Uterus (tissue), 2 donors: Measurements from ENCODE around the gene CHMP4B.

ENCODE experiments used
- POLR2A ChIP-seq, 2 donors: fragments of 450-650 bp; IDR thresholded peaks; one replicate each; pipeline ENCODE4 v1.6.1; 2016; ENCODE audit warnings: antibody characterized with exemption in 2 of 2, mild to moderate bottlenecking in 1 of 2, moderate library complexity in 1 of 2
- TF ChIP-seq, protein P1 (sequence below), 4 experiments: fragments of 200-600 bp in 2 of 4; fragments of 450-650 bp in 2 of 4; sonication (generic) in 2 of 4; IDR thresholded peaks; one replicate each; pipeline ENCODE4 v1.5.1; 2016 to 2019; ENCODE audit warnings: antibody characterized with exemption in 4 of 4, mild to moderate bottlenecking in 2 of 4, moderate library complexity in 1 of 4

DNA sequence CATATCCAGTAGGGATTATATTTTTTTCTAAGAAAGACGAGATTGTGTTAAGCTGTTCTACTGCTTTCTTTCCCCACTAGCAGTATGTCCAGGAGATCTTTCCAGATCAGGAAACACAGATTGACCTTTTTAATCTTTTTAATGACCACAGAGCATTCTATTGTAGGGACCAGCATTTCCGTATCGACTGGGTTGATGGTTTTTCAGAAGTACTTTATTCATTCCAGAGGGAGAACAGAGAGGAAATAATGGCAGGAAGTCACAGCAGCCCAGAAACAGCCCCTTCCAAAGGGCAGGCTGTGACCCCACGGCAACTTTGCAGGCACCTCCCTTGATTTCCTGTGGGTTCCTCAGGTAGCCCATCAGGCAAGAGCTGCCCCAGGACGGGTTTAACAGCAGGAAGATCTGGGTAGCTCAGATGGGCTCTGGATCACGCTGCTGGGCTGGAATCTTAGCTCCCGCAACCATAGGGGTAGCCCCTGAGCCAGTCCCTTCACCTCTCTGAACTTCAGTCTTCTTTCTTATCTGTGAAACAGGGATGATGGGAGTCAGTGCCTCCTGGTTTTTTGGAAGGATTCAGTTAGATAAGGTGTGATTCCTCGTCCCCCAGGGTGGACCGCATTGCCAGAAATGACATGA is 23.8 kb upstream of the CHMP4B start:
- TF ChIP-seq, protein P1, sequence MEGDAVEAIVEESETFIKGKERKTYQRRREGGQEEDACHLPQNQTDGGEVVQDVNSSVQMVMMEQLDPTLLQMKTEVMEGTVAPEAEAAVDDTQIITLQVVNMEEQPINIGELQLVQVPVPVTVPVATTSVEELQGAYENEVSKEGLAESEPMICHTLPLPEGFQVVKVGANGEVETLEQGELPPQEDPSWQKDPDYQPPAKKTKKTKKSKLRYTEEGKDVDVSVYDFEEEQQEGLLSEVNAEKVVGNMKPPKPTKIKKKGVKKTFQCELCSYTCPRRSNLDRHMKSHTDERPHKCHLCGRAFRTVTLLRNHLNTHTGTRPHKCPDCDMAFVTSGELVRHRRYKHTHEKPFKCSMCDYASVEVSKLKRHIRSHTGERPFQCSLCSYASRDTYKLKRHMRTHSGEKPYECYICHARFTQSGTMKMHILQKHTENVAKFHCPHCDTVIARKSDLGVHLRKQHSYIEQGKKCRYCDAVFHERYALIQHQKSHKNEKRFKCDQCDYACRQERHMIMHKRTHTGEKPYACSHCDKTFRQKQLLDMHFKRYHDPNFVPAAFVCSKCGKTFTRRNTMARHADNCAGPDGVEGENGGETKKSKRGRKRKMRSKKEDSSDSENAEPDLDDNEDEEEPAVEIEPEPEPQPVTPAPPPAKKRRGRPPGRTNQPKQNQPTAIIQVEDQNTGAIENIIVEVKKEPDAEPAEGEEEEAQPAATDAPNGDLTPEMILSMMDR (IDR thresholded peaks at IDR 0.05) = no peak
- TF ChIP-seq POLR2A (IDR thresholded peaks at IDR 0.05) = no peak
